HG03575 (cell line): ENCODE data around the gene EPB41L4A.
"Not testable (repeated sequence)": the region's sequence is repeated elsewhere in the genome, so short reads cannot be mapped to it uniquely, and the experiment has no call there.

Source experiments
- ATAC-seq: cut with Tn5 transposase; IDR thresholded peaks from one replicate; pipeline ENCODE4 v1.9.1; 2021; ENCODE audit not compliant: unreplicated experiment, insufficient number of reproducible peaks, low FRiP score; ENCODE audit errors: extremely low read depth

The EPB41L4A gene

GRCh38 chr5:112234000-112234399 is 185.1 kb downstream of the EPB41L4A start:
- ATAC-seq: no peak

- no peak for ATAC-seq
Measured at GRCh38 chr5:112232667-112233066, 186.4 kb downstream of the EPB41L4A start.

GRCh38 chr5:112230606-112231005 is 188.5 kb downstream of the EPB41L4A start:
- no peak for ATAC-seq

GRCh38 chr5:112228667-112229066 is 190.4 kb downstream of the EPB41L4A start:
- ATAC-seq: no peak

GRCh38 chr5:112227911-112228631 is 191.0 kb downstream of the EPB41L4A start:
- ATAC-seq: no peak

GRCh38 chr5:112226215-112226614 is 192.9 kb downstream of the EPB41L4A start:
- no peak for ATAC-seq

- not testable (repeated sequence) for ATAC-seq
Measured at GRCh38 chr5:112222997-112223396, 196.1 kb downstream of the EPB41L4A start.

GRCh38 chr5:112221128-112221527 is 197.9 kb downstream of the EPB41L4A start:
- no peak for ATAC-seq

- ATAC-seq: no peak
Measured at GRCh38 chr5:112219000-112219399, 200.1 kb downstream of the EPB41L4A start.

- no peak for ATAC-seq
Measured at GRCh38 chr5:112217843-112218579, 201.1 kb downstream of the EPB41L4A start.

- no peak for ATAC-seq
Measured at GRCh38 chr5:112216140-112216539, 202.9 kb downstream of the EPB41L4A start.

GRCh38 chr5:112210430-112211005 is 208.6 kb downstream of the EPB41L4A start:
- ATAC-seq: no peak

- no peak for ATAC-seq
Measured at GRCh38 chr5:112208699-112209615, 210.1 kb downstream of the EPB41L4A start.

GRCh38 chr5:112208195-112208594 is 210.9 kb downstream of the EPB41L4A start:
- not testable (repeated sequence) for ATAC-seq

GRCh38 chr5:112205846-112206245 is 213.2 kb downstream of the EPB41L4A start:
- no peak for ATAC-seq

GRCh38 chr5:112203229-112203628 is 215.8 kb downstream of the EPB41L4A start:
- ATAC-seq: no peak

- no peak for ATAC-seq
Measured at GRCh38 chr5:112202694-112203093, 216.4 kb downstream of the EPB41L4A start.

- no peak for ATAC-seq
Measured at GRCh38 chr5:112201141-112201540, 217.9 kb downstream of the EPB41L4A start.

GRCh38 chr5:112200131-112200530 is 218.9 kb downstream of the EPB41L4A start:
- no peak for ATAC-seq
